Stomach (tissue), 9 donors: ENCODE results near the gene NLRC5. TPM values are rescaled to one million over a fixed set of nuclear protein-coding genes. Genes with fewer than 3 reads are reported as not detected.

Experiments
- DNase-seq, 2 donors: peaks; one replicate each; pipeline versions ENCODE4 v3.0.0 to v3.0.0-alpha.2; 2013 to 2019
- H3K27ac ChIP-seq, 5 donors: fragments of 200-600 bp in 4 of 5; sonication (generic) in 4 of 5; one replicate each; pipeline ENCODE4 v1.5.1; 2013 to 2019; ENCODE audit warnings: mild to moderate bottlenecking in 1 of 5, moderate library complexity in 1 of 5
- H3K27me3 ChIP-seq, 3 donors: fragments of 200-600 bp; sonication (generic); one replicate each; pipeline ENCODE4 v1.5.1; 2017 to 2019; ENCODE audit warnings: mixed run types in 1 of 3
- H3K36me3 ChIP-seq, 4 donors: fragments of 200-600 bp; sonication (generic); 1 replicate in 3 of 4; 2 replicates in 1 of 4; pipeline ENCODE4 v1.5.1; 2016 to 2019
- H3K4me1 ChIP-seq, 4 donors: fragments of 200-600 bp; sonication (generic); one replicate each; pipeline ENCODE4 v1.5.1; 2016 to 2019
- H3K4me3 ChIP-seq, 4 donors: fragments of 200-600 bp; sonication (generic) in 3 of 4; one replicate each; pipeline ENCODE4 v1.5.1; 2016 to 2019; ENCODE audit warnings: mild to moderate bottlenecking in 1 of 4
- H3K9me3 ChIP-seq, 4 donors: fragments of 200-600 bp; sonication (generic); one replicate each; pipeline ENCODE4 v1.5.1; 2016 to 2019
- CTCF ChIP-seq, 7 experiments: fragments of 450-650 bp in 4 of 7; fragments of 200-600 bp in 3 of 7; sonication (generic) in 3 of 7; IDR thresholded peaks; one replicate each; pipeline ENCODE4 v1.5.1; 2016 to 2019; ENCODE audit warnings: antibody characterized with exemption in 7 of 7, control low read depth in 2 of 7, mild to moderate bottlenecking in 1 of 7
- EP300 ChIP-seq: sonication (generic); formaldehyde crosslinking; IDR thresholded peaks from one replicate; pipeline ENCODE4 v1.6.1; 2017; ENCODE audit warnings: antibody characterized with exemption
- POLR2A ChIP-seq, 4 donors: fragments of 450-650 bp; IDR thresholded peaks; one replicate each; pipeline ENCODE4 v1.6.1; 2016; ENCODE audit warnings: antibody characterized with exemption in 4 of 4, control low read depth in 2 of 4, mild to moderate bottlenecking in 1 of 4, moderate library complexity in 1 of 4
- POLR2AphosphoS5 ChIP-seq, 3 donors: sonication (generic); formaldehyde crosslinking; IDR thresholded peaks; one replicate each; pipeline ENCODE4 v1.6.1; 2016; ENCODE audit warnings: antibody characterized with exemption in 3 of 3
- WGBS, 5 donors: extraction: QIAGEN DNeasy Blood & Tissue Kit in 3 of 5; methylation state at CpG; one replicate each; pipeline versions ENCODE4 v1.1.5 to v1.1.7; 2013 to 2018; 5-methylcytosine and 5-hydroxymethylcytosine counted together
- intact Hi-C: fragments of 100-400 bp; cut with DNase I; formaldehyde crosslinking; loops from one replicate; pipeline ENCODE4 v1.15.1; 2023; ENCODE audit warnings: low total_unique reads
- polyA plus RNA-seq, 3 donors: library from polyadenylated mRNA; stranded (reverse); fragments of 200-250 nt; gene quantifications; one replicate each; pipeline ENCODE4 v1.2.3, GENCODE V29; 2013
- total RNA-seq, 5 donors: library from RNA; depleted of rRNA; stranded (reverse); fragments of >200 nt; gene quantifications; one replicate each; pipeline versions ENCODE4 v1.1.0 to v1.2.3, GENCODE V29; 2014 to 2016
- donor health status: healthy with polysubstance abuse.
- donor health status: Bipolar disorder and iron deficiency.
- donor health status: healthy.

NLRC5 gene
- total and polyA plus RNA-seq, 8 donors = 11.7 to 265 (median 29.4) TPM

- Histone ChIP-seq H3K36me3 (peaks cover 11 to 47% (median 46%) of the 10 kb centered on the region in 4 donors), H3K9me3 (no peaks in the 10 kb centered on the region), H3K27ac (no peak overlapping the region), H3K27me3 (no peaks in the 10 kb centered on the region), H3K4me3 (no peak overlapping the region), H3K4me1 (peaks cover 0 to 8% (median 0%) of the 10 kb centered on the region in 4 donors)
- TF ChIP-seq CTCF (IDR thresholded peaks at IDR 0.05) (no peak), EP300 (no peak), POLR2A (IDR thresholded peaks at IDR 0.05) (no peak)
- WGBS, 5 donors = 93 to 96% (median 96%) methylated on average over 6 of the region's 6 CpGs
- no peak for DNase-seq
- intact Hi-C loops = no loop called here
Measured at GRCh38 chr16:57016301-57016700, 26.9 kb downstream of the NLRC5 start.

DNA sequence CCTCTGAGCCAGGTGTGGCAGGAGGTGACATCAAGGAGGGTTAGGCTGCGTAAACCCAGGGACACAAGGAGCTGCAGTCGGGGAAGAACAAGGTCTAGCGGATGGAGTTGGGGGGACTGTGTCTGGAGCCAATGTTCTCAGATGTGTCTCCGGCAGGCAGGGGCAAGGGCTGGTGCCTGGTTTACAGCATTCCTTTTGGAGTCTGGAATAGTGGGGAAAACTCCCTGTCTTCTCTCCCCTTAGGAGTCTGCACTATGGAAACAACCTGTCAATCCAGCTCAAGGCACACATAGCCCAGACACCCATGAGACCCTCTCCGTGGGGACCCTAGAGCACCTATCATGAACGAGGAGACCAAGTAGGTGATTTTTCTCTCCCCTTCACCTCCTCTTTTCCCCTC lies 27.5 kb downstream of the NLRC5 start:
- intact Hi-C loops = no loop called here
- H3K27me3 ChIP-seq = no peaks in the 10 kb centered on the region
- H3K9me3 ChIP-seq = no peaks in the 10 kb centered on the region
- 87 to 94% (median 90%) methylated on average over 6 of the region's 6 CpGs for WGBS, 5 donors
- H3K27ac ChIP-seq = no peak overlapping the region
- no peak overlapping the region for H3K4me3 ChIP-seq
- no peak for DNase-seq
- H3K36me3 ChIP-seq = peaks cover 11 to 52% (median 52%) of the 10 kb centered on the region in 4 donors
- peaks cover 0 to 8% (median 0%) of the 10 kb centered on the region in 4 donors for H3K4me1 ChIP-seq
- TF ChIP-seq CTCF (IDR thresholded peaks at IDR 0.05) = no peak
- no peak for TF ChIP-seq EP300
- TF ChIP-seq POLR2AphosphoS5 (IDR thresholded peaks at IDR 0.05) = no peak
- TF ChIP-seq POLR2A (IDR thresholded peaks at IDR 0.05) = no peak

DNA sequence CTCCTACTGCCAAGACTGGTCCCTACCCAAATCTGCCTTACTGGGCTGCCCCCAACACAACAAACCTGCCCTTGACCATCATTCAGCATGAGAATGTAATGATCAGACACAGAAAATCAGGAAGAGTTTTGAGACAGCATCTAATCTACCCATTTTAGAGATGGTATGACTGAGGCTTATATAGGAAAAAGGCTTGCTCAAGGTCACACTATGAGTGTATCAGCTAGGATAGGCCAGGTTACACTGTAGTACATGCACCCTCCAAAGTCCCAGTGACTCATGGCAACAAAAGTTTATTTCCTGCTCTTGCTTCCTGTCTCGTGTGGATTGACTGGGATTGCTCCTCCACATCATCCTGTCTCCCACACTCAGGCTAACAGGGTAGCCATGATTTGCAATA lies 27.9 kb downstream of the NLRC5 start:
- 69 to 92% (median 78%) methylated on average over 1 of the region's 1 CpG for WGBS, 5 donors
- no peak for DNase-seq
- peaks cover 0 to 8% (median 0%) of the 10 kb centered on the region in 4 donors for H3K4me1 ChIP-seq
- no peaks in the 10 kb centered on the region for H3K27me3 ChIP-seq
- H3K27ac ChIP-seq = no peak overlapping the region
- H3K4me3 ChIP-seq = no peak overlapping the region
- intact Hi-C loops = no loop called here
- peaks cover 11 to 56% (median 56%) of the 10 kb centered on the region in 4 donors for H3K36me3 ChIP-seq
- H3K9me3 ChIP-seq = no peaks in the 10 kb centered on the region
- TF ChIP-seq POLR2AphosphoS5 (IDR thresholded peaks at IDR 0.05) (no peak), POLR2A (IDR thresholded peaks at IDR 0.05) (no peak), EP300 (no peak)

GRCh38 chr16:57019746-57020145 lies 30.4 kb downstream of the NLRC5 start:
- Histone ChIP-seq H3K27ac (no peak overlapping the region), H3K4me1 (no peaks in the 10 kb centered on the region), H3K27me3 (no peaks in the 10 kb centered on the region), H3K4me3 (no peak overlapping the region), H3K36me3 (peaks cover 17 to 79% (median 73%) of the 10 kb centered on the region in 4 donors), H3K9me3 (no peaks in the 10 kb centered on the region)
- no peak for DNase-seq
- no peak for TF ChIP-seq EP300
- 47 to 100% (median 83%) methylated on average over 1 to 2 of the region's 2 CpGs for whole genome bisulfite sequencing, 5 donors
- intact Hi-C loops = no loop called here

DNA sequence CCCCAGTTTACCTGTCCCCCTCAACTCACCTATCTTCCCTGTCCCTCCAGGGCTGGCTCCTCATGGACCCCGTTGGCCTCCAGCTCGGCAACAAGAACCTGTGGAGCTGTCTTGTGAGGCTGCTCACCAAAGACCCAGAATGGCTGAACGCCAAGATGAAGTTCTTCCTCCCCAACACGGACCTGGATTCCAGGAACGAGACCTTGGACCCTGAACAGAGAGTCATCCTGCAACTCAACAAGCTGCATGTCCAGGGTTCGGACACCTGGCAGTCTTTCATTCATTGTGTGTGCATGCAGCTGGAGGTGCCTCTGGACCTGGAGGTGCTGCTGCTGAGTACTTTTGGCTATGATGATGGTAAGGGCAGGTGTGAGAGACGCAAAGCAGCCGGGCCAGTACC lies 31.3 kb downstream of the NLRC5 start:
- 85 to 93% (median 92%) methylated on average over 6 to 8 of the region's 8 CpGs for WGBS, 5 donors
- peaks cover 0 to 3% (median 0%) of the 10 kb centered on the region in 4 donors for H3K4me1 ChIP-seq
- intact Hi-C loops = no loop called here
- H3K27me3 ChIP-seq = no peaks in the 10 kb centered on the region
- H3K36me3 ChIP-seq = peaks cover 17 to 86% (median 77%) of the 10 kb centered on the region in 4 donors
- no peak overlapping the region for H3K27ac ChIP-seq
- TF ChIP-seq POLR2A (IDR thresholded peaks at IDR 0.05) (no peak), EP300 (no peak), CTCF (IDR thresholded peaks at IDR 0.05) (no peak), POLR2AphosphoS5 (IDR thresholded peaks at IDR 0.05) (no peak)
- H3K9me3 ChIP-seq = no peaks in the 10 kb centered on the region
- DNase-seq = no peak
- H3K4me3 ChIP-seq = no peak overlapping the region
